Measurements from ENCODE around the gene P3H2.

- TF ChIP-seq CTCF (conservative IDR thresholded peaks at IDR 0.05 in 1 of 2, IDR thresholded peaks at IDR 0.05 in 1 of 2; ENCODE audit: extremely low read depth in 1 of 2, insufficient read depth in 1 of 2, low read depth in 1 of 2, low read length in 2 of 2): no peak
- TF ChIP-seq EZH2 (IDR thresholded peaks at IDR 0.05; ENCODE audit: borderline replicate concordance, low read length): no peak
These were observed 173.6 kb downstream of the P3H2 start for GRCh38 chr3:189947068-189947467.

Data from mammary epithelial cell (primary cell).